WTC11 (cell line): ENCODE measurements around the gene TMEM117. TPM values are rescaled to one million over a fixed set of nuclear protein-coding genes. Genes with fewer than 3 reads are reported as not detected.

ENCODE experiments used
- ATAC-seq: fragments of 200-7000 bp; cut with Tn5 transposase; 2 replicates; pipeline ENCODE4 v1.10.0; 2021; ENCODE audit warnings: mild to moderate bottlenecking, moderate library complexity
- CTCF ChIA-PET: fragments of 300-600 bp; sonication (Branson Sonifier 250); formaldehyde crosslinking; loops from one replicate; lab custom pipeline; 2021; ENCODE audit warnings: antibody characterized with exemption; lab: Charles Lee
- POLR2A ChIA-PET: fragments of 350-600 bp; sonication (Branson Sonifier 250); formaldehyde crosslinking; loops from one replicate; lab custom pipeline; 2021; ENCODE audit warnings: antibody characterized with exemption; lab: Charles Lee
- DNase-seq: peaks from one replicate; pipeline ENCODE4 v3.0.0; 2021; ENCODE audit warnings: low spot score
- H3K27ac Mint-ChIP-seq: 2 replicates; pipeline ENCODE4 v1.8.0; 2021; ENCODE audit warnings: mixed read lengths
- H3K27me3 Mint-ChIP-seq: 2 replicates; pipeline ENCODE4 v1.8.0; 2021; ENCODE audit warnings: low read depth, mild to moderate bottlenecking, moderate library complexity, mixed read lengths
- H3K36me3 Mint-ChIP-seq: 2 replicates; pipeline ENCODE4 v1.8.0; 2021; ENCODE audit warnings: mixed read lengths
- H3K4me1 Mint-ChIP-seq: 2 replicates; pipeline ENCODE4 v1.8.0; 2022; ENCODE audit warnings: mixed read lengths
- H3K4me3 Mint-ChIP-seq: 2 replicates; pipeline ENCODE4 v1.8.0; 2021; ENCODE audit warnings: mild to moderate bottlenecking, moderate library complexity, mixed read lengths
- H3K9me3 Mint-ChIP-seq: 2 replicates; pipeline ENCODE4 v1.8.0; 2021; ENCODE audit warnings: mixed read lengths
- ATF3 ChIP-seq: sonication (generic); formaldehyde crosslinking; conservative IDR thresholded peaks from 2 replicates; pipeline ENCODE4 v1.8.1; 2022; ENCODE audit warnings: mild to moderate bottlenecking, missing genetic modification reagents
- CBFB ChIP-seq: sonication (generic); formaldehyde crosslinking; IDR thresholded peaks from 2 replicates; pipeline ENCODE4 v1.8.1; 2022; ENCODE audit warnings: mild to moderate bottlenecking, low read depth, missing genetic modification reagents
- ETV6 ChIP-seq: sonication (generic); formaldehyde crosslinking; IDR thresholded peaks from 2 replicates; pipeline ENCODE4 v1.8.1; 2022; ENCODE audit warnings: mild to moderate bottlenecking, missing genetic modification reagents
- FOXK1 ChIP-seq: sonication (generic); formaldehyde crosslinking; IDR thresholded peaks from 2 replicates; pipeline ENCODE4 v1.8.0; 2022; ENCODE audit warnings: mild to moderate bottlenecking, moderate library complexity, missing genetic modification reagents
- GABPB1 ChIP-seq: sonication (generic); formaldehyde crosslinking; IDR thresholded peaks from 2 replicates; pipeline ENCODE4 v1.8.1; 2023; ENCODE audit warnings: mild to moderate bottlenecking, missing genetic modification reagents
- IRF1 ChIP-seq: sonication (generic); formaldehyde crosslinking; IDR thresholded peaks from 2 replicates; pipeline ENCODE4 v1.8.0; 2023; ENCODE audit warnings: missing genetic modification reagents
- JUN ChIP-seq: sonication (generic); formaldehyde crosslinking; IDR thresholded peaks from 2 replicates; pipeline ENCODE4 v1.8.0; 2023; ENCODE audit warnings: mild to moderate bottlenecking, missing genetic modification reagents
- MAX ChIP-seq: sonication (generic); formaldehyde crosslinking; IDR thresholded peaks from 2 replicates; pipeline ENCODE4 v1.8.0; 2022; ENCODE audit warnings: mild to moderate bottlenecking, missing genetic modification reagents
- MXD4 ChIP-seq: fragments of 250-450 bp; sonication (Bioruptor Pico); IDR thresholded peaks from 2 replicates; pipeline ENCODE4 v1.8.0; 2021; ENCODE audit warnings: mild to moderate bottlenecking, moderate library complexity, borderline replicate concordance
- NFYB ChIP-seq: sonication (generic); formaldehyde crosslinking; conservative IDR thresholded peaks from 2 replicates; pipeline ENCODE4 v1.8.0; 2022; ENCODE audit warnings: low read depth, missing genetic modification reagents
- PREB ChIP-seq: sonication (generic); formaldehyde crosslinking; IDR thresholded peaks from 2 replicates; pipeline ENCODE4 v1.8.1; 2022; ENCODE audit warnings: mild to moderate bottlenecking, missing genetic modification reagents, moderate library complexity, borderline replicate concordance
- PRRX2 ChIP-seq: fragments of 250-450 bp; sonication (Bioruptor Pico); IDR thresholded peaks from 2 replicates; pipeline ENCODE4 v1.8.0; 2021; ENCODE audit warnings: mild to moderate bottlenecking
- RELA ChIP-seq: sonication (generic); formaldehyde crosslinking; IDR thresholded peaks from 2 replicates; pipeline ENCODE4 v1.8.1; 2022; ENCODE audit warnings: missing genetic modification reagents, mild to moderate bottlenecking, borderline replicate concordance
- SMAD4 ChIP-seq: sonication (generic); formaldehyde crosslinking; IDR thresholded peaks from 2 replicates; pipeline ENCODE4 v1.8.0; 2022; ENCODE audit warnings: mild to moderate bottlenecking, missing genetic modification reagents
- SP1 ChIP-seq: sonication (generic); formaldehyde crosslinking; conservative IDR thresholded peaks from 2 replicates; pipeline ENCODE4 v1.8.1; 2022; ENCODE audit warnings: missing genetic modification reagents
- TEAD4 ChIP-seq: sonication (generic); formaldehyde crosslinking; IDR thresholded peaks from 2 replicates; pipeline ENCODE4 v1.8.0; 2022; ENCODE audit warnings: mild to moderate bottlenecking, missing genetic modification reagents
- ZNF232 ChIP-seq: sonication (generic); formaldehyde crosslinking; IDR thresholded peaks from 2 replicates; pipeline ENCODE4 v1.8.0; 2022; ENCODE audit warnings: mild to moderate bottlenecking, missing genetic modification reagents
- ZNF396 ChIP-seq: fragments of 250-450 bp; sonication (Bioruptor Pico); IDR thresholded peaks from 2 replicates; pipeline ENCODE4 v1.8.0; 2021; ENCODE audit warnings: mild to moderate bottlenecking, moderate library complexity, borderline replicate concordance
- ZNF416 ChIP-seq: fragments of 250-450 bp; sonication (Bioruptor Pico); IDR thresholded peaks from 2 replicates; pipeline ENCODE4 v1.9.0; 2021; ENCODE audit warnings: mild to moderate bottlenecking, inconsistent platforms
- ZSCAN18 ChIP-seq: fragments of 250-450 bp; sonication (Bioruptor Pico); IDR thresholded peaks from 2 replicates; pipeline ENCODE4 v2.1.2; 2022; ENCODE audit warnings: mild to moderate bottlenecking, moderate library complexity
- total RNA-seq: library from RNA; stranded (reverse); gene quantifications from 3 replicates; pipeline ENCODE4 v1.2.3, GENCODE V29; 2021
- TF ChIP-seq, protein P1 (sequence below): fragments of 250-450 bp; sonication (Bioruptor Pico); IDR thresholded peaks from 2 replicates; pipeline ENCODE4 v1.9.0; 2021; ENCODE audit warnings: mild to moderate bottlenecking
- TF ChIP-seq, protein P2 (sequence below): sonication (generic); formaldehyde crosslinking; IDR thresholded peaks from 2 replicates; pipeline ENCODE4 v1.8.1; 2023; ENCODE audit warnings: mild to moderate bottlenecking, missing genetic modification reagents, moderate library complexity
- TF ChIP-seq, protein P3 (sequence below): fragments of 250-450 bp; sonication (Bioruptor Pico); IDR thresholded peaks from 2 replicates; pipeline ENCODE4 v1.8.0; 2021; ENCODE audit warnings: mild to moderate bottlenecking
- TF ChIP-seq, protein P4 (sequence below): sonication (generic); formaldehyde crosslinking; IDR thresholded peaks from 2 replicates; pipeline ENCODE4 v1.8.1; 2023; ENCODE audit warnings: mild to moderate bottlenecking, missing genetic modification reagents
- TF ChIP-seq, protein P5 (sequence below): sonication (generic); formaldehyde crosslinking; IDR thresholded peaks from 2 replicates; pipeline ENCODE4 v1.8.1; 2023; ENCODE audit warnings: mild to moderate bottlenecking, missing genetic modification reagents

TMEM117 gene
- total RNA-seq, 1 experiment from 2014 or later = 1.5 TPM

DNA sequence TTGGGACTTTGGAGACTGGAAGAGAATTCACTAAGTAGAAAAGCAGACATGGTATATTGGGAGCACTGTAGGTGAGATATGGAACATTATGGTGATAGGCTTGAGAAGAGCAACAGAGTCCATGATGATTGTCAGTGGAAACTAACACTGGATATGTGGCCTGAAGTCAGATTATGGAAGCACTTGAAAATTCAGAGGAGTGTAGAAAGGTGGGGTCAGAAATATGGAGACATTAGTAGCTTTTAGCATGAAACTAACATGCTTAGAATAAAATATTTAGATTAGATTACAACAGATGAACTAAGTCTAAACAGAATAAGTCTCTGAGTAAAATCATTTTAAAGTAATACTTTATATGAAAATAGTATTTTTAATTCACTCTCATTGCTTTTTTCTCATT is 499.1 kb downstream of the TMEM117 start:
- no peaks in the 10 kb centered on the region for H3K4me1 Mint-ChIP-seq
- TF ChIP-seq ZNF232 (CRISPR knock-in tag) = no peak
- no peak for TF ChIP-seq MAX
- TF ChIP-seq SP1 (CRISPR knock-in tag) = no peak
- TF ChIP-seq PRRX2 (CRISPR knock-in tag) = no peak
- TF ChIP-seq, protein P1, sequence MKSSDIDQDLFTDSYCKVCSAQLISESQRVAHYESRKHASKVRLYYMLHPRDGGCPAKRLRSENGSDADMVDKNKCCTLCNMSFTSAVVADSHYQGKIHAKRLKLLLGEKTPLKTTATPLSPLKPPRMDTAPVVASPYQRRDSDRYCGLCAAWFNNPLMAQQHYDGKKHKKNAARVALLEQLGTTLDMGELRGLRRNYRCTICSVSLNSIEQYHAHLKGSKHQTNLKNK (CRISPR knock-in tag) = no peak
- TF ChIP-seq ZNF416 (CRISPR knock-in tag) = no peak
- TF ChIP-seq SMAD4 (CRISPR knock-in tag) = no peak
- TF ChIP-seq TEAD4 (CRISPR knock-in tag) = no peak
- no peak for TF ChIP-seq GABPB1
- TF ChIP-seq PREB (CRISPR knock-in tag) = no peak
- CTCF ChIA-PET = no interaction called here
- H3K27me3 Mint-ChIP-seq = no peaks in the 10 kb centered on the region
- peaks cover 15% of the 10 kb centered on the region for H3K9me3 Mint-ChIP-seq
- no peak overlapping the region for H3K27ac Mint-ChIP-seq
- ATAC-seq (no peak), DNase-seq (no peak)
- peaks cover 6% of the 10 kb centered on the region for H3K36me3 Mint-ChIP-seq
- no peak overlapping the region for H3K4me3 Mint-ChIP-seq
- POLR2A ChIA-PET = no interaction called here

DNA sequence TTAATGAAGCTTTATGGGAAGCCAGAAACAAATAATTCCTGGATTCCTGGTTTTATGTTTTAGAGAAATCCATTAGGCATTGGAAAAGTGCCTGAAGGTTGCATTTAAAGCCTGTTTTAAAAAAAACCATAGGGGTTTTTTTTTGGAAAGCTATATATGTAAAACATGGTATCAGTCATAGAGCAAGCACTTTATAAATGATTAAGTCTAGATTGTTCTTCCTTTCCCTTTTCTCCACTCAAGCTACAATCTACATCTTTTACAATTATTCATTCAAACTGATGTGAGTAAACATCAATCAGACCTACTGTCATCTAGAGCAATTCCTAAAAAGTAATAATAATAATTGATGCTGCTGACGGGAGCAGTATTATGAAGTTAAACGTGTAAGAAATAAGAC is 500.7 kb downstream of the TMEM117 start:
- ATAC-seq (no peak), DNase-seq (no peak)
- H3K27me3 Mint-ChIP-seq = no peaks in the 10 kb centered on the region
- peaks cover 15% of the 10 kb centered on the region for H3K9me3 Mint-ChIP-seq
- no peaks in the 10 kb centered on the region for H3K4me1 Mint-ChIP-seq
- no peak overlapping the region for H3K4me3 Mint-ChIP-seq
- H3K36me3 Mint-ChIP-seq = peaks cover 6% of the 10 kb centered on the region
- H3K27ac Mint-ChIP-seq = no peak overlapping the region
- ChIA-PET POLR2A (no interaction called here), CTCF (interaction anchor here (0.6 kb wide), 1 partner anchor 608 kb away, joined by 3 read pairs; no protein-coding TSS in a partner anchor)
- no peak for TF ChIP-seq NFYB (CRISPR knock-in tag)
- no peak for TF ChIP-seq RELA (CRISPR knock-in tag)
- TF ChIP-seq ATF3 (CRISPR knock-in tag) = no peak
- no peak for TF ChIP-seq SMAD4 (CRISPR knock-in tag)
- TF ChIP-seq, protein P2, sequence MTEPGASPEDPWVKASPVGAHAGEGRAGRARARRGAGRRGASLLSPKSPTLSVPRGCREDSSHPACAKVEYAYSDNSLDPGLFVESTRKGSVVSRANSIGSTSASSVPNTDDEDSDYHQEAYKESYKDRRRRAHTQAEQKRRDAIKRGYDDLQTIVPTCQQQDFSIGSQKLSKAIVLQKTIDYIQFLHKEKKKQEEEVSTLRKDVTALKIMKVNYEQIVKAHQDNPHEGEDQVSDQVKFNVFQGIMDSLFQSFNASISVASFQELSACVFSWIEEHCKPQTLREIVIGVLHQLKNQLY = no peak
- TF ChIP-seq IRF1 (CRISPR knock-in tag) = no peak

DNA sequence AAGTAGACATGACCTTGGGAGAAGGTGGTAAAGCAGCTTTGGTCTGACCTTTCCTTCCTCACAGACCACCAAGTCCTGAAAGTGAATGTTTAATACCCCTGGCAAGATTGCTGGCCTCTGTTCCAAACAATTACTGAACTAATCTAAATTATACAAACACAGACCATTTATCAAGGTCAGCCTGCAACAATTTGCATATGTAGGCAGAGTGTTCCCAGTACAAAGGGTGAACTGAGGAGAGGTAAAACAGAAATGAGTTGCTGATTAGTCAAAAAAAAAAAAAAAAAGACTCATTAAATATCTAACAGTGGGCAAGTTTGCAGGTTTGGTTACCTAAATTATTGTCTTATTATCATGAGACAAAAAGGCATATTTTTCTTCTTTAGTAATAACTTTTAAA is 506.5 kb downstream of the TMEM117 start:
- ChIA-PET POLR2A (no interaction called here), CTCF (no interaction called here)
- peaks cover 3% of the 10 kb centered on the region; the same call in 1 of the 2 replicates for H3K4me1 Mint-ChIP-seq
- H3K36me3 Mint-ChIP-seq = no peaks in the 10 kb centered on the region
- no peaks in the 10 kb centered on the region for H3K27me3 Mint-ChIP-seq
- no peak for DNase-seq
- peaks cover 8% of the 10 kb centered on the region; the same call in 1 of the 2 replicates for H3K9me3 Mint-ChIP-seq
- TF ChIP-seq CBFB (CRISPR knock-in tag) (no peak), JUN (CRISPR knock-in tag) (no peak), ZSCAN18 (CRISPR knock-in tag) (no peak), MXD4 (no peak), FOXK1 (CRISPR knock-in tag) (no peak), ZNF416 (CRISPR knock-in tag) (no peak), ZNF396 (no peak), ETV6 (CRISPR knock-in tag) (no peak)
- TF ChIP-seq, protein P3, sequence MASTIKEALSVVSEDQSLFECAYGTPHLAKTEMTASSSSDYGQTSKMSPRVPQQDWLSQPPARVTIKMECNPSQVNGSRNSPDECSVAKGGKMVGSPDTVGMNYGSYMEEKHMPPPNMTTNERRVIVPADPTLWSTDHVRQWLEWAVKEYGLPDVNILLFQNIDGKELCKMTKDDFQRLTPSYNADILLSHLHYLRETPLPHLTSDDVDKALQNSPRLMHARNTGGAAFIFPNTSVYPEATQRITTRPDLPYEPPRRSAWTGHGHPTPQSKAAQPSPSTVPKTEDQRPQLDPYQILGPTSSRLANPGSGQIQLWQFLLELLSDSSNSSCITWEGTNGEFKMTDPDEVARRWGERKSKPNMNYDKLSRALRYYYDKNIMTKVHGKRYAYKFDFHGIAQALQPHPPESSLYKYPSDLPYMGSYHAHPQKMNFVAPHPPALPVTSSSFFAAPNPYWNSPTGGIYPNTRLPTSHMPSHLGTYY (CRISPR knock-in tag) = no peak
- TF ChIP-seq, protein P4, sequence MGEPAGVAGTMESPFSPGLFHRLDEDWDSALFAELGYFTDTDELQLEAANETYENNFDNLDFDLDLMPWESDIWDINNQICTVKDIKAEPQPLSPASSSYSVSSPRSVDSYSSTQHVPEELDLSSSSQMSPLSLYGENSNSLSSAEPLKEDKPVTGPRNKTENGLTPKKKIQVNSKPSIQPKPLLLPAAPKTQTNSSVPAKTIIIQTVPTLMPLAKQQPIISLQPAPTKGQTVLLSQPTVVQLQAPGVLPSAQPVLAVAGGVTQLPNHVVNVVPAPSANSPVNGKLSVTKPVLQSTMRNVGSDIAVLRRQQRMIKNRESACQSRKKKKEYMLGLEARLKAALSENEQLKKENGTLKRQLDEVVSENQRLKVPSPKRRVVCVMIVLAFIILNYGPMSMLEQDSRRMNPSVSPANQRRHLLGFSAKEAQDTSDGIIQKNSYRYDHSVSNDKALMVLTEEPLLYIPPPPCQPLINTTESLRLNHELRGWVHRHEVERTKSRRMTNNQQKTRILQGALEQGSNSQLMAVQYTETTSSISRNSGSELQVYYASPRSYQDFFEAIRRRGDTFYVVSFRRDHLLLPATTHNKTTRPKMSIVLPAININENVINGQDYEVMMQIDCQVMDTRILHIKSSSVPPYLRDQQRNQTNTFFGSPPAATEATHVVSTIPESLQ (CRISPR knock-in tag) = no peak
- TF ChIP-seq, protein P5, sequence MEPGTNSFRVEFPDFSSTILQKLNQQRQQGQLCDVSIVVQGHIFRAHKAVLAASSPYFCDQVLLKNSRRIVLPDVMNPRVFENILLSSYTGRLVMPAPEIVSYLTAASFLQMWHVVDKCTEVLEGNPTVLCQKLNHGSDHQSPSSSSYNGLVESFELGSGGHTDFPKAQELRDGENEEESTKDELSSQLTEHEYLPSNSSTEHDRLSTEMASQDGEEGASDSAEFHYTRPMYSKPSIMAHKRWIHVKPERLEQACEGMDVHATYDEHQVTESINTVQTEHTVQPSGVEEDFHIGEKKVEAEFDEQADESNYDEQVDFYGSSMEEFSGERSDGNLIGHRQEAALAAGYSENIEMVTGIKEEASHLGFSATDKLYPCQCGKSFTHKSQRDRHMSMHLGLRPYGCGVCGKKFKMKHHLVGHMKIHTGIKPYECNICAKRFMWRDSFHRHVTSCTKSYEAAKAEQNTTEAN = no peak
- H3K4me3 Mint-ChIP-seq = no peak overlapping the region
- H3K27ac Mint-ChIP-seq = no peak overlapping the region
- no peak for ATAC-seq
